Osteocyte (in vitro differentiated cells): ENCODE measurements around the gene CRHR2. TPM values are rescaled to one million over a fixed set of nuclear protein-coding genes. Genes with fewer than 3 reads are reported as not detected.

ENCODE experiments used
- DNase-seq: peaks from one replicate; pipeline ENCODE4 v3.0.0; 2021; ENCODE audit warnings: mixed read lengths; ENCODE audit not compliant: unreplicated experiment; ENCODE audit errors: extremely low spot score
- H3K27ac Mint-ChIP-seq: one replicate; pipeline ENCODE4 v1.8.0; 2021; ENCODE audit warnings: mild to moderate bottlenecking, mixed read lengths; ENCODE audit not compliant: unreplicated experiment
- H3K27me3 Mint-ChIP-seq: one replicate; pipeline ENCODE4 v1.8.0; 2021; ENCODE audit warnings: mixed read lengths; ENCODE audit not compliant: unreplicated experiment
- H3K36me3 Mint-ChIP-seq: one replicate; pipeline ENCODE4 v1.8.0; 2021; ENCODE audit warnings: mixed read lengths; ENCODE audit not compliant: unreplicated experiment
- H3K4me1 Mint-ChIP-seq: one replicate; pipeline ENCODE4 v1.8.0; 2021; ENCODE audit warnings: mixed read lengths; ENCODE audit not compliant: unreplicated experiment
- H3K4me3 Mint-ChIP-seq: one replicate; pipeline ENCODE4 v1.8.0; 2021; ENCODE audit warnings: mild to moderate bottlenecking, moderate library complexity, mixed read lengths; ENCODE audit not compliant: unreplicated experiment
- H3K9me3 Mint-ChIP-seq: one replicate; pipeline ENCODE4 v1.8.0; 2021; ENCODE audit warnings: mixed read lengths; ENCODE audit not compliant: unreplicated experiment
- total RNA-seq: library from RNA; stranded (reverse); gene quantifications from 2 replicates; pipeline ENCODE4 v1.2.1, GENCODE V29; 2021
- TF ChIP-seq, protein P1 (sequence below): fragments of 200-600 bp; sonication (generic); IDR thresholded peaks from 2 replicates; pipeline ENCODE4 v1.5.0; 2021; ENCODE audit warnings: antibody characterized with exemption, mild to moderate bottlenecking, moderate library complexity

The CRHR2 gene
- total RNA-seq, 1 donor from 2014 or later: not detected

DNA sequence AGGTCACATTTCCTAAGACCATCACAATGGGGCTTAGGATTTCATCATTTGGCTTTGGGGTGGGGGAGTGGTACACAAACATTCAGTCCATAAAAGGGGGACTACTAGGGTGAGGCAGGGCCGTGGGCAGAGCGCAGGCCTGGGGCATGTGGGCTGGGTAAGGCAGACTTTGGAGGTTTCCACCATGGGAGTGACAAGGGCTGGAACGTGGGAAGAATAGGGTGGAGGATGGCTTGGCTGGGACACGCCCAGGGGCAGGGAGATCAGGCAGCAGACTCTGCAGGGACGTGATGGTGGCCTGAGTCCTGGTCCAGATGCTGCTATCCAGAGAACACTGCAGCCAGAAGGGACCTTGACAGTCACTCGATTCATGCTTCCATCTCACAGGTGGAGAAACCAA lies 24.7 kb upstream of the CRHR2 start:
- Mint-ChIP-seq H3K27me3 (peaks cover 51% of the 10 kb centered on the region), H3K36me3 (no peaks in the 10 kb centered on the region), H3K4me3 (no peak overlapping the region), H3K4me1 (no peaks in the 10 kb centered on the region), H3K9me3 (no peaks in the 10 kb centered on the region), H3K27ac (no peak overlapping the region)
- TF ChIP-seq, protein P1, sequence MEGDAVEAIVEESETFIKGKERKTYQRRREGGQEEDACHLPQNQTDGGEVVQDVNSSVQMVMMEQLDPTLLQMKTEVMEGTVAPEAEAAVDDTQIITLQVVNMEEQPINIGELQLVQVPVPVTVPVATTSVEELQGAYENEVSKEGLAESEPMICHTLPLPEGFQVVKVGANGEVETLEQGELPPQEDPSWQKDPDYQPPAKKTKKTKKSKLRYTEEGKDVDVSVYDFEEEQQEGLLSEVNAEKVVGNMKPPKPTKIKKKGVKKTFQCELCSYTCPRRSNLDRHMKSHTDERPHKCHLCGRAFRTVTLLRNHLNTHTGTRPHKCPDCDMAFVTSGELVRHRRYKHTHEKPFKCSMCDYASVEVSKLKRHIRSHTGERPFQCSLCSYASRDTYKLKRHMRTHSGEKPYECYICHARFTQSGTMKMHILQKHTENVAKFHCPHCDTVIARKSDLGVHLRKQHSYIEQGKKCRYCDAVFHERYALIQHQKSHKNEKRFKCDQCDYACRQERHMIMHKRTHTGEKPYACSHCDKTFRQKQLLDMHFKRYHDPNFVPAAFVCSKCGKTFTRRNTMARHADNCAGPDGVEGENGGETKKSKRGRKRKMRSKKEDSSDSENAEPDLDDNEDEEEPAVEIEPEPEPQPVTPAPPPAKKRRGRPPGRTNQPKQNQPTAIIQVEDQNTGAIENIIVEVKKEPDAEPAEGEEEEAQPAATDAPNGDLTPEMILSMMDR: no peak
- DNase-seq: no peak

DNA sequence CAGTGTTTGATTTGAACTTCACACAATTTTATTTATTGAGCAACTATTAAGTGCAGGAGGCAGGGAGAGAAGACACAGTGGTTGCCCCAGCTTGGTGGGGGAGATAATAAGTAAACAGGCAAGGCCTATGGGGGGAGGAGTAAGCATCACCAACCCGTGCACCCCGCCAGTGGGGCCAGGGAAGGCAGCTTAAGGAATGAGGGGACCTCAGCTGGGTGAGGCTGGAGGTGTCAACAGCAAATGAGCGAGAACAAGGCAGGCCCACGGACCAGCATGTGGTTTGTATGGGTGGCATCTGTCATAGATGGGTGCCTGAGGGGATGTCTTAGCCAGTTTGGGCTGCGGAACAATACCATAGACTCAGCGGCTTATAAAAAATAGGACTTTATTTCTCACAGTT lies 24.1 kb upstream of the CRHR2 start:
- DNase-seq: no peak
- TF ChIP-seq, protein P1: no peak
- no peaks in the 10 kb centered on the region for H3K9me3 Mint-ChIP-seq
- H3K4me1 Mint-ChIP-seq: no peaks in the 10 kb centered on the region
- no peak overlapping the region for H3K27ac Mint-ChIP-seq
- peaks cover 51% of the 10 kb centered on the region for H3K27me3 Mint-ChIP-seq
- H3K4me3 Mint-ChIP-seq: no peak overlapping the region
- H3K36me3 Mint-ChIP-seq: no peaks in the 10 kb centered on the region

- Mint-ChIP-seq H3K4me3 (no peak overlapping the region), H3K27me3 (peaks cover 56% of the 10 kb centered on the region)
Measured at GRCh38 chr7:30705596-30705995, 23.3 kb upstream of the CRHR2 start.

GRCh38 chr7:30705008-30705407 lies 22.8 kb upstream of the CRHR2 start:
- Mint-ChIP-seq H3K9me3 (no peaks in the 10 kb centered on the region), H3K36me3 (no peaks in the 10 kb centered on the region), H3K4me1 (no peaks in the 10 kb centered on the region), H3K27me3 (peaks cover 54% of the 10 kb centered on the region), H3K4me3 (no peak overlapping the region), H3K27ac (no peak overlapping the region)
- TF ChIP-seq, protein P1: no peak
- DNase-seq: no peak

More at GRCh38 chr7:30705596-30705995, 23.3 kb upstream of the CRHR2 start:
- Mint-ChIP-seq H3K4me1 (no peaks in the 10 kb centered on the region), H3K9me3 (no peaks in the 10 kb centered on the region), H3K36me3 (no peaks in the 10 kb centered on the region), H3K27ac (no peak overlapping the region)
- TF ChIP-seq, protein P1: no peak
- DNase-seq: no peak

- TF ChIP-seq, protein P1: no peak
- no peak overlapping the region for H3K4me3 Mint-ChIP-seq
- no peaks in the 10 kb centered on the region for H3K4me1 Mint-ChIP-seq
- no peak overlapping the region for H3K27ac Mint-ChIP-seq
- no peak for DNase-seq
- H3K36me3 Mint-ChIP-seq: no peaks in the 10 kb centered on the region
- H3K9me3 Mint-ChIP-seq: no peaks in the 10 kb centered on the region
- H3K27me3 Mint-ChIP-seq: peaks cover 54% of the 10 kb centered on the region
Measured at GRCh38 chr7:30703756-30704155, 21.5 kb upstream of the CRHR2 start.
